SKM-1 (cell line): ENCODE results near the gene PTPN11.
"Not testable (repeated sequence)": the region's sequence is repeated elsewhere in the genome, so short reads cannot be mapped to it uniquely, and the experiment has no call there.

ENCODE experiments used
- DNase-seq: peaks from one replicate; lab custom pipeline; 2025; ENCODE audit not compliant: unreplicated experiment; lab: John Stamatoyannopoulos, UW

Gene PTPN11

DNA sequence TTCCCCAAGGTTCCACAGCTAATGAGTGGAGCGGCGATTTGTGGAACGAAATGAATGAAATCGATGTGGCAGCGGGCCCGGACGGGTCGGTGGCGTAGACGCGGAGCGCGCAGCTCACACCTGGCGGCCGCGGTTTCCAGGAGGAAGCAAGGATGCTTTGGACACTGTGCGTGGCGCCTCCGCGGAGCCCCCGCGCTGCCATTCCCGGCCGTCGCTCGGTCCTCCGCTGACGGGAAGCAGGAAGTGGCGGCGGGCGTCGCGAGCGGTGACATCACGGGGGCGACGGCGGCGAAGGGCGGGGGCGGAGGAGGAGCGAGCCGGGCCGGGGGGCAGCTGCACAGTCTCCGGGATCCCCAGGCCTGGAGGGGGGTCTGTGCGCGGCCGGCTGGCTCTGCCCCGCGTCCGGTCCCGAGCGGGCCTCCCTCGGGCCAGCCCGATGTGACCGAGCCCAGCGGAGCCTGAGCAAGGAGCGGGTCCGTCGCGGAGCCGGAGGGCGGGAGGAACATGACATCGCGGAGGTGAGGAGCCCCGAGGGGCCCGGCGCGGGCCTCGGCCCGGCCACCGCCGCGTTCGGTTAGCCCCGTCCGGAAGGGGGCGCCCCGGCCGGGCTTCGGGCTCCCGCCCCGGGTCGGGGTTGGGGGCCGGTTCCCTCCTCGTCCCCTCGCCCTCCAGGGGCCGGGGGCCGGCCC is at the start of gene PTPN11:
Gene PTPN11, plus strand, starts transcription at position 340 of the 689 bp plus-strand sequence. Its CDS starts 165 bp downstream, at position 505.
- peak; percentile 5 for DNase-seq

DNA sequence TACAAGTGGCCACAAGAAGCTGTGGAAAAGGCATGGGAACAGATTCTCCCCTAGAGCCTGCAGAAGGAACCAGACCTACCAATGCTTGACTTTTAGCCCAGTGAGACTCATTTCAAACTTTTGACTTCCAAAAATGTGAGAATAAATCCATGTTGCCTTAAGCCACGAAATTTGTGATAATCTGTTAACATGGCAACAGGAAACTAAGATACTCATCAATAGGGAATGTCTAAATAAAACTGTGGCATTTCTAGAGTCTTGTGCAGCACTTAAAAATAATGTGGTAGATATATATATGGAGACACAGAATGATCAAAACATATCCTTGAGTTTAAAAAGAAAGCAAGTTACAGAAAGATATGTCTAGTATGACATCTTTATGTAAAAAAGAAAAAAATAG is 48.5 kb upstream of the PTPN11 start:
- no peak for DNase-seq

DNA sequence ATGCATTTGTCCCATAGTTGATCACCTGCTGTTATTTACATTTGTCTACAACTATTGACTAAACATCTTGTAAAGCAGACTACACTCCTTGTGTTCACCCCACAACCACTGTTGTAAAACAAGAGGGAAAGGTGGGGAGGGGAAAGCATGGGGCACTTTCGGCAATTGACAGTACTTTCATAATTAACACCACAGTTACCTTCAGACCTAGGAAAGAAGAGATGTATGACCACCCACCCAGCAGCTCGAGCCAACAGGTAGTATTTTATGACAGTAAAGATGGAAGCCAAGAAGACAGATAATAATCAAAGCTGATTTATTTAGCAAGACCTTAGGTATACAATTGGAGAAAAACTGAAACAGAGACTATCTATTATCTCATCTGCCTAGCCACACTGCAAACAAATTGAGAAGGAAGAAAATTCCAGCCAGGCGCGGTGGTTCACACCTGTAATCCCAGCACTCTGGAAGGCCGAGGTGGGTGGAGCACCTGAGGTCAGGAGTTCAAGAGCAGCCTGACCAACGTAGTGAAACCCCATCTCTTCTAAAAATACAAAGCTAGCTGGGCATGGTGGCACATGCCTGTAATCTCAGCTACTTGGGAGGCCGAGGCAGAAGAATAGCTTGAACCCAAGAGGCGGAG is 47.8 kb upstream of the PTPN11 start:
- no peak for DNase-seq

DNA sequence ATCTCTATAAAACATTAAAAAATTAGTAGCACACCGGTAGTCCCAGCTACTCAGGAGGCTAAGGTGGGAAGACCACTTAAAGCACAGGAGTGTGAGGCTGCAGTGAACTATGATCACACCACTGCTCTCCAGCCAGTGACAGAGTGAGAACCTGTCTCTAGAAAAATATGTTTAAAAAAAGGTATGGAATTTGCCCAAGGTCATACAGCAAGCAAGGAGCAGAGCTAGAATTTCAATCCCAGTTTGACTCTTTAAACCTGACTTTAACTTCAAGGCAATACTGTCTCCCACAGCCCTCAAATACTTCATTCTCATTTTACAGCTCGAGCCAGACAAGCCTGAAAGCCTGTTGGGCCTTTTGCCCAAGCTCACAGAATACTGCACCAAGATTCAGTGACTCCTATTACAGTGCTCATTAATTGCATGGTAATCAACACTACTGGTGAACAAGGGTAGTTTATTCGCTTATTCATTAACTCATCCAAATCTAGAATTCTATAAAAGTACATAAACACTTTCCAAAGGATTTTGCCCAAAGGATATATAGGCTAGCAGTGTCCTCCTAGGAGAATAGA is 44.5 kb upstream of the PTPN11 start:
- DNase-seq: no peak

DNA sequence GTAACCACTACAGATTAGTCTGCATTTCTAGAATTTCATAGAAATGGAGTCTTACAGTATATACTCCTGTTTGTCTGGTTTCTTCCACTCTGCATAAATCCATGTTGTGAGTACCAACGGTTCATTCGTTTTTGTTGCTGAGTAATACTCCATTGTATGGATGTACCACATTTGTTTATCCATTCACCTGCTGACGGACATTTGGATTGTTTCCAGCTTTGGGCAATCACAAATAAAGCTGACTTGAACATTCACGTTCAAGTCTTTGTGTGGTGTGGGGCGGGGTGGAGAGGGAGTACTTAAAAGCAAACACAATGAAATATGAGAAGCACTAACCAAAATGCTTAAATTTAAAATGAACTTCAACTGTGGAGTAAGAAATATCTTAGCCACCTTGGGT is 43.6 kb upstream of the PTPN11 start:
- no peak for DNase-seq

DNA sequence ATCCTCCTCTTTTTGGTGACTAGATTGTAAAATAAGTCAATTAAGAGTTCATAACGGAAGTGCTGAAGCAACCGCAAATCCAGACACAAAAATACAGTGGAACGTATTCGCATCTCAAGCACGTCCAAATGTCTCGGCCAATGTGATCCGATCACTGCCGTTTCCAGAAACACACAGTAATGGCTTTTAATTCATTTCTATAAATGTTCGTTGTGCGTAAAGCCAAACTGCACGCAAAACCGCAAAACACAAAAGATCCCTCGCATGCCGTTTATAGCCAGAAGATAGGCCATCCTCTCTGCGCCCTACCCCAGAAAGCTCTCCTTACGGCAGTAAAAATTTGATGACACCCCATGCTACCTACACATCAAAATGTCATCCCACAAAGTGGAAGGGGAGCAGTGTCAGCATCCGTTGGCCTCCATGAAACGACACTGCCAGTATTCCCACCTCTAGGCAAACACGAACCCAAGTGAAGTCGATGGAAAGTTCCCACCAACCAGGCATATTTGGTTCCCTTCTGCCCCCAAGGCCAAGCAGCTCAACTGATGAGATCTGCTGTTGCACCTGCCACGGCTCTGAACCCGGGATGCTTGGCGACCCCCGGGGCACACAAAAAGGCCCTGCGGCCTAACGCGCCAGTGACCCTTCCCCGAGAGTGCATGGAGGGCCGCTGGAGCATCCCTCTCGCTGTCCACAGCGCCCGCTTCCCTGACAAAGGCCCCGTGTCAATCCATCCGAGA is 37.9 kb upstream of the PTPN11 start:
- no peak for DNase-seq

DNA sequence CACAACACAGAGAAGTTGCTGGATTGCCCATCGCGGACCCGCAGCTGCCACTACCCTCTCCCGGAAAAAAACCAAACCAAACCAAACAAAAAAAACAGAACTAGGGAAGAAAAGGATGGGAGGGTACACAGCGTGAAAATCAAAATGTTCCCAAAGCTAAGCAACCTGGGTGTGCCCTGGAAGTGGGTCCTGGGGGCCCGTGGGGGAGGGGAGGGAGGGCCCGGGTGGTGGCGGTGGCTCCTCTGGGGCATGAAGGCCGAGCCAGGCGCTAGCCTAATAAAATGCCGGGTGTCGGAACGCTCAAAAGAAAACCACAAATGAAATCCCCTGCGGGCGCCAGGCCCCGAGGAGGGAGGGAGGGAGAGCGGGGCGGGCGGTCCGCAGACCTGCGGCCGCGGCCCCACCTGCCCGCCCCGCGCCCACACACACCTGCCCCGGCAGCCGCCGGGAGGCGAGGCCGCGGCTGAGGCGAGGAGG is 37.3 kb upstream of the PTPN11 start:
- no peak for DNase-seq

DNA sequence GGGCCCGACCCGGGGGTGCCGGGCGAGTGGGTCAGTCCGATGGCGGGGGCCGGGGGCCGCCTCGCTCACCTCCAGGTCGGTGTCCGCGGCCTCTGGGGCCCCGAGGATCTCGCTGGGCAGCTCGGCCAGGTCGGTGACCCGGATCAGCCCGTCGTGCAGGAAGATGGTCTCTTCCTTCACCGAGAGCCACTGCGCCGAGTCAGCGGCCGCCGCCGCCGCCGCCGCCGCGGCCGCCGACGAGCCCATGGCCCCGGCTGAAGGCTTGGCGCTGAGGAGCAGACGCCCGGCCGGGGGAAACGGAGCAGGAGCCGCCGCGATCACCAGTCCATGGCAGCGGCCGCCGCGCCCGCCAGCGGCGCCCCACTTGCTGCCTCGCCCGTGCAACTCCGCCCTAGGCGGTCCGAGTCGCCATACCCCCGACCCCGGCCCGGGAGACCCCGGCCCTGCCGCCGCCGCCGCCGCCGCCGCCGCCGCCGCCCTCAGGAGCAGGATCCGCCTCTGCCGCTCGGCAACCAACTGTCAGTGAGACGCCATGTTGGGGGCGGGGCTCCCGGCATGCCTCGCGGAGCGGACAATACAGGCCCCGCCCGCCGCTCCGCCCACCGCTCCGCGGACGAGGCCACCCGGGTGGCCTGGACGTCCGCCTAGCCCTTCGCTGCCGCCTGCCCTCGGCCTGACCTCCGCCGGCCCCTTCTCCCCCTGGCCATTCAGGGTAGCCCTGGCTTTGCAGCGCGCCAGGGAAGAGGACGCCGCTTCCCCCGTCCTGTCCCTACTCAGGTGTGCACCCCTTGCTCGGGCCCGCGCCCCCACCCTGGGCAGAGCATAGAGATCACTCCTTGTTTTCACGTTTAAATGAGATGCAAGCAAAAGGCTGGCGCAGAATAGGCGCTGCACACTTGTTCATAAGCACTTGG is 36.6 kb upstream of the PTPN11 start, which contains the start of gene HECTD4:
Gene HECTD4, minus strand, starts transcription at position 549 of the 914 bp plus-strand sequence. Its CDS starts 303 bp downstream, at position 246.
- peak; percentile 15 for DNase-seq

DNA sequence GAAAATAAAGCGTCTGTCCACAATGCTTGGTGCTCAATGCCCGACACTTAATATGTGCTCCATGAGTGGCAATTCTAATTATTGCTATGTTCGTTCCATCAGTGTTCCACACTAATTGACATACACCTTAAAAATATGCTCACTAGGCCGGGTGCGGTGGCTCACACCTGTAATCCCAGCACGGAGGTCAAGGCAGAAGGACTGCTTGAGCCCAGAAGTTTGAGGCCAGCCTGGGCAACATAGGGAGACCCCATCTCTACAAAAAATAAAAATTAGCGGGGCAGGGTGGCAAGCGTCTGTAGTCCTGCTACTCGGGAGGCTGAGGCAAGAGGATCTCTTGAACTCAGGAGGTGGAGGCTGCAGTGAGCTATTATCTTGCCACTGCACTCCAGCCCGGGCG is 35.9 kb upstream of the PTPN11 start:
- no peak for DNase-seq

DNA sequence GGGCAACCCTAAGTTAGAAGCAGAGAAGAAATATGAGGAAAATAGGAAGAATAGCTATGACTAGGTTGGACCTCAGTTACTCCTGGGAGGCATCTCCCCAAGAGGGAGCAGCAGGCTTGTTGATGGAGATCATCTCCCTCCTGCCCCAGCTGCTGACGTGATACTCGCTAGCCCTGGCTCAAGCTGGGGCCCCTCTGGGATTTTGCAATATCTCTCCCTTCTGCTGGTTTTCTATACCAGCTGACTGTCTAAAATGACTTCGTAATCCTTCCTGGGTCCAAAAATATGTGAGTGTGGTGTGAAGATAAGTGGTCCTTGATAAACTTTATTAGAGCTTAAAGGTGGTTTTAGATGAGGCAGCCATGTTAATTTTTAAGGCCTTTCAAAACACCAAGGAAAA is 32.0 kb upstream of the PTPN11 start:
- DNase-seq: no peak

DNA sequence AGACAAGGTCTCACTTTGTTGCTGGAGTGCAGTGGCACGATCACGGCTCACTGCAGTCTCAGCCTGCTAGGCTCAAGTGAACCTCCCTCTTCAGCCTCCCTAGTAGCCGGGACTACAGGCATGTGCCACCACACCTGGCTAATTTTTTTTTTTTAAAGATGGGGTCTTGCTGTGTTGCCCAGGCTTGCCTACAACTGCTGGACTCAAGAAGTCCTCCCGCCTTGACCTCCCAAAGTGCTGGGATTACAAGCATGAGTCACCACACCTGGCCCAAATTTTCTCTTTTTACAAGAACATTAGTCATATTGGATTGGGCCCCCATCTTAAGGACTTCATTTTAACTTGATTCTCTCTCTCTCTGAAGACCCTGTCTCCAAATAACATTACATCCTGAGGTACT is 29.5 kb upstream of the PTPN11 start:
- DNase-seq: no peak

DNA sequence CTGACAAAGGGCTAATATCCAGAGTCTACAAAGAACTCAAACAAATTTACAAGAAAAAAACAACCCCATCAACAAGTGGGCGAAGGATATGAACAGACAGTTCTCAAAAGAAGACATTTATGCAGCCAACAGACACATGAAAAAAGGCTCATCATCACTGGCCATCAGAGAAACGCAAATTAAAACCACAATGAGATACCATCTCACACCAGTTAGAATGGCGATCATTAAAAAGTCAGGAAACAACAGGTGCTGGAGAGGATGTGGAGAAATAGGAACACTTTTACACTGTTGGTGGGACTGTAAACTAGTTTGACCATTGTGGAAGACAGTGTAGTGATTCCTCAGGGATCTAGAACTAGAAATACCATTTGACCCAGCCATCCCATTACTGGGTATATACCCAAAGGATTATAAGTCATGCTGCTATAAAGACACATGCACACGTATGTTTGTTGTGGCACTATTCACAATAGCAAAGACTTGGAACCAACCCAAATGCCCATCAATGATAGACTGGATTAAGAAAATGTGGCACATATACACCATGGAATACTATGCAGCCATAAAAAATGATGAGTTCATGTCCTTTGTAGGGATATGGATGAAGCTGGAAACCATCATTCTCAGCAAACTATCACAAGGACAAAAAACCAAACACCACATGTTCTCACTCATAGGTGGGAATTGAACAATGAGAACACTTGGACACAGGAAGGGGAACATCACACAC is 28.7 kb upstream of the PTPN11 start:
- not testable (repeated sequence) for DNase-seq

DNA sequence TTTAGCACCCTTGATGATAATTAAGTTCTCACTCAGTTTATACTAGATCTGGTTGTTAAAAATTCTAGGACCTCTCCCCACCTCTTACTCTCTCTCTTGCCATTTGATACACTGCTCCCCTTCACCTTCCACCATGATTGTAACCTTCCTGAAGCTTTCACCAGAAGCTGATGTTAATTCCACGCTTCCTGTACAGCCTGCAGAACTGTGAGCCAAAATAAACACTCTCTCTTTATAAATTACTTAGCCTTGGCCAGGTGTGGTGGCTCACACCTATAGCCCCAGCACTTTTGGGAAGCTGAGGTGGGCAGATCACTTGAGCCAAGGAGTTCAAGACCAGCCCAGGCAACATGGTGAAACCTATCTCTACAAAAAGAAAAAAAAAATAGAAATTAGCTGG is 25.4 kb upstream of the PTPN11 start:
- no peak for DNase-seq

DNA sequence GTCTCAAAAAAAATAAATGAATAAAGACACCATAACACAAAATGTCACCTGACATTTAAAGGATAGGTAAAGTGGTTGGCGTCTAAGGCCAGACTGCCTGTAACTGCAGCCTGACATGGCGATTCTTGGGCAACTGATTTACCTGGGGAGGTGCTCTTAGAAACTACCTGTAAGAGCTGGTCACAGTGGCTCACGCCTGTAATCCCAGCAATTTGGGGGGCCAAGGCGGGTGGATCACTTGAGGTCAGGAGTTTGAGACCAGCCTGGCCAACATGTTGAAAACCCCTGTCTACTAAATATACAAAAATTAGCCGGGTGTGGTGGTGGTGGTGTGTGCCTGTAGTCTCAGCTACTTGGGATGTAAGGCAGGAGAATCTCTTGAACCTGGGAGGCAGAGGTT is 17.7 kb upstream of the PTPN11 start:
- DNase-seq: no peak

DNA sequence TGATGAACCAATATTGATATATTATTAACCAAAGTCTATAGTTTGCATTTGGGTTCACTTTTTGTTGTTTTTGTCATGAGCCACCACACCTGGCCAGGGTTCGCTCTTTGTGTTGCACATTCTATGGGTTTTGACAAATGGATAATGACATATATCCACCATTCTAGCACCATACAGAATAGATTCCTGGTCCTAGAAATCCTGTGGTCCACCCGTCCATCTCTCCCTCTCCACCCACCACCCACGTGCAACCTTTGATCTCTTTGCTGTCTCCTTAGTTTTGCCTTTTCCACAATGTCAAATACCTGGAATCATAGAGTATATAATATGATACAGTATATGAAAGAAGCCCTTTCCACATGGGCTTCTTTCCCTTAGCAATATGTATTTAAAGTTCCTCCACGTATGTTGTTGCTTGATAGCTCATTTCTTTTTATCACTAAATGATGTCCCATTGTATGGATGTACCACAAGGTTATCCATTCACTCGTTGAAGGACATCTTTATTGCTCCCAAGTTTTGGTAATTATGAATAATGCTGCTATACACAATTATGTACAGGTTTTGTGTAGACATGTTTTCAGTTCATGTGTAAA is 16.7 kb upstream of the PTPN11 start:
- no peak for DNase-seq

DNA sequence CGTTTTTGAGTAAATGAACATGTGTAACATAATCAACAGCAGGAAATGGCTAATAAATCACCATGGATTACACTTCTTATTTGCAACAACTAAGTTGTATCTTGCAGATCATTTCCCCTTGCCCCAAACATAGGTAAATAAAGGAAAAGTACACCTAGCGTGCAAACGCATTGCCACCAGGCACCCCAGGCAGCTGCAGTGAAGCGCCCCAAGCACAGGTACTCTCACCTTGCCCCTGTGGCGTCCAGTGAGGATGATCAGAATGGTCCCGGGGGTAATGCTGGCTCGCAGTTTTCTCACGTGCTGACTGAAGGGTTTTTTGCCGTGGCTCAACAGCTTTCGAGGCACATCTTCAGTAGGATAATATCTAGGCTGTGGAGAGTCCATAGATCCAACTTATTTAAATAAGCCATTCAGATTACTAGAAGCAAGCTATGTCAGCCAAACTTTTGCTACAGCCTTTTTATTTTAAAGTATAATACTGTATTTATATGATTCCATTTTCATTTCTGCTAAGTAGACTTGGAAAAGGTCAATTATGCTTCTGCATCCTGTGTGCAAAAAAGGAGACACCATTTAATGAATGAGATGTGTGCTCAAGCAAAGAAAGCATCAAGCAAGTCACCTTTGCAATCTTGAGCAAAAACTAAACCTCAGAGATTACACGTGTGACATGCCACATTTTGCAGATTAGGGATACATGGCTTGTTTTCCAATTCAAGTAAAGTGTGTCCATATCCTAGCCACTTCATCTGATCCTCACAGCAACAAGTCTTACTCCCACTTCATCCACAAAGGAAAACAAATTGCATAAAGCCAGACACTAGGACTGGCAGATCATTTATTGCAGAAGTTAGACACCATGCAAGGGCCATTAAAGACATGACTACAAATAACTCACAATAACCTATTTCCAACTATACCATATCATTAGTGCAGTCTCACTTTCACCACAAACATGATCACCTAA is 11.9 kb upstream of the PTPN11 start:
- DNase-seq: no peak

DNA sequence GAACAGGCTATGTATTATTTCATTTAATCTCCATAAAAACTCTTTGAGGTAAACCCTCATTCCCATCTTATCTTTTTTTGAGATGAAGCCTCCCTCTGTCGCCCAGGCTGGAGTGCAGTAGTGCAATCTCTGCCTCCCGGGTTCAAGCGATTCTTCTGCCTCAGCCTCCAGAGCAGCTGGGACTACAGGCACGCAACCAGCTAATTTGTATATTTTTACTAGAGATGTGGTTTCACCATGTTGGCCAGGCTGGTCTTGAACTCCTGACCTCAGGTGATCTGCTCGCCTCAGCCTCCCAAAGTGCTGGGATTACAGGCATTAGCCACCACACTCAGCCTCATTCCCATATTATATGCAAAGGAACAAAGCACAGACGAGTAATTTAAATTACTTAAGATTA is 11.1 kb upstream of the PTPN11 start:
- DNase-seq: not testable (repeated sequence)

DNA sequence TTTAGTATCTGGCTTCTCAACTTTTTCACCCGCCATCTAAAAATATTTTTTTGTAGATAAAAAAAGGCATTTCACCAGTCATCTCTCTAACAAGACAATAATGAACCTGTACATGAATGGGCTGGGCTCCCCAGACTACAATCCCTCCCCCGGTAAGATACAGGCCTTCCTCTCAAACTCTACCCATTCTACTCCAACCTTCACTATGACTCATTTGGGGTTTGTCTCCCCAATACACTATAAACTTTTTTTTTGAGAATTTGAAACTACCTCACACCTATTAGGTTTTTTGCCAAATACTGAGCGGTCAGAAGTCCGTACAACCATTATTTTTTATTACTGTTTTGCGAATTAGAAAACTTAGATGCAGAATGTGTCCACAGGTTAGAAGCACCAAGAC is 10.1 kb upstream of the PTPN11 start:
- DNase-seq: no peak
